ENCODE results near the gene KCNQ1.

KCNQ1 gene

DNA sequence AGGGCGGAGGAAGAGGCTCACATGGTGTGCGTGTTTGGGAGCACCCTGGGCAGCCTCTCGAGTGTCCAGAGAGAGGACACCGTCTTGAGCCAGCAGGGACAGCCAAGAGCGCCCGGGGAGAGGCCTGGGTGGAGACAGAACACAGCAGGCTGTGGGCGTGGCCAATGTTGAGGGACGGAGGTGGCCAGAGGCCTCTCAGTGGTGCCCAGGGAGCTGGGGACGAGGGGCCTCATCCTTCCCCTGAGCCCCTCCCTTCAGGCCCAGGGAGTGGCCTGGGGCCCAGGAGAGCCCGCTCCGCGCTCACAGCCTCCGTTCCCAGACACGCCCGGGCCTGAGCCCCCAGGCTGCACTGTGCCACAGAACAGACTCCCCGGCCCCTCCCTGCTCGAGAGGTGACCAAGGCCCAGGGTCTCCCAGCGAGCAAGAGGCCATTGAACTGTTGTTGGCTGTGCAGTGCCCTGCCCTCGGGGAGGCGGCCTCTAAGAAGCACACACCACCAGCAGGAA, 392.3 kb downstream of the KCNQ1 start:
- DNase-seq, result no peak

DNA sequence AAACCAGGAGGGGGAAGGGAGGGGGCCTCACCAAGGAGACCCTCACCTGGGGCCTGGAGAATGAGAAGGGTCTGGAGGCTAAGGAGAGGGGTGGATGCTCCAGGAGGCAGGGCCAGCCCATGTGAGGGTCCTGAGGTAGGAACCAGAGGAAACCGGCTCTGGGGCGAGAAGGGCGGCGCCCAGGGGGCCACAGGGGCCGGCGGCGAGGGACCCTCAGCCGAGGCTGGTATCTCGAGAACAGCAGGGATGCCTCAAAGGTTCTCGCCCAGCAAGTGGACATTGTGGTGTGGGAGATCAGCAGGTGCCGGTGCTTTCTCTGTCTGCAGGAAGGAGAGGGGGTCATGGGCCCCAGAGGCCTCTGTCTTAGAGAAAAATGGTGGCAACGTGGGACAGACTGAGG, 392.8 kb downstream of the KCNQ1 start:
- DNase-seq, result no peak

- DNase-seq, result no peak
These were observed 393.3 kb downstream of the KCNQ1 start for GRCh38 chr11:2838091-2838490.

- DNase-seq, result no peak
These were observed 394.0 kb downstream of the KCNQ1 start for GRCh38 chr11:2838676-2839294.

DNA sequence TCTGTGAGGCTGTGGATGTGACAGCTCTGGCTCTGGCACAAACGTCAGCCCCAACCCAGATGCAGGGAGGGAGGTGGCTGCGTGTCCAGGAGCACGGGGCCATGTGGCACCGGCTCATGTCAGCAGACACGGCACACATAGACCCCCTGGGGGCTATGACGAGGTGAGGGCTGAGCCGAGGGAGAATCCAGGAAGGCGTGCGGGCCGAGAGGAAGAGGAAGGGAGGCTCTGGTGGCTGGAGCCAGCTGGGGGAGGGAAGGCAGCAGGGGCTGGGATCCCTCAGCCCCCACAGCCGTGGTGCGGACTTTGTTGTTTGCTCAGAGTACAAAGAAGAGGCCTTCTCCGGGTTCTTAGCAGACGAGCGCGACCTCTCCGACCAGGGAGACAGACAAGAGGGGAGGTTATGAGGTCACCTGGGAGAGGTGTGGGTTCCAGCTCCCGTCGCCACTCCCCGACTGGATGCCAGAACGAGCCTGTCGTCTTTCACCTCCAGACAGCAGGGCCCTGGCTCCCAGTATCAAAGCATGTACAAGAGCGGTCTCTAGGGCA, 394.7 kb downstream of the KCNQ1 start:
- no peak for DNase-seq

- no peak for DNase-seq
These were observed 396.8 kb downstream of the KCNQ1 start for GRCh38 chr11:2841411-2842190.

DNA sequence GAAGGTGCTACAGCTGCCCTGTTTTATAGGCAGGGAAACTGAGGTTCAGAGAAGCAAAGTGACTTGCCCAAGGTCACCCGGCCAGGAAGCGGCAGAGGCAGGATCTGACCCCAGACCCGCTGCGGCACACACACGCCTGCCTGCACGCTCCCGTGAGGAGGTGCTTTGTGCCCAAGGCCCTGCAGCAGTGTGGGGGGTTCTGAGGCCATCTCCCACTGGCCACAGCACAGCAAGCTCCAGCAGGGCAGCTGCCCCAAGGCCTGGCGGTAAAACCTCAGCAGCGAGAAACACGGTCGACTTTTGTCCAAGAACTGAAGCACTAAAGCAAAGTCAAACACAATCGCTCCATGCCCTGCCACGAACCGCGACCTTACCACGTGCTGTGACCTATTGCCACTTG, 398.1 kb downstream of the KCNQ1 start:
- no peak for DNase-seq

DNA sequence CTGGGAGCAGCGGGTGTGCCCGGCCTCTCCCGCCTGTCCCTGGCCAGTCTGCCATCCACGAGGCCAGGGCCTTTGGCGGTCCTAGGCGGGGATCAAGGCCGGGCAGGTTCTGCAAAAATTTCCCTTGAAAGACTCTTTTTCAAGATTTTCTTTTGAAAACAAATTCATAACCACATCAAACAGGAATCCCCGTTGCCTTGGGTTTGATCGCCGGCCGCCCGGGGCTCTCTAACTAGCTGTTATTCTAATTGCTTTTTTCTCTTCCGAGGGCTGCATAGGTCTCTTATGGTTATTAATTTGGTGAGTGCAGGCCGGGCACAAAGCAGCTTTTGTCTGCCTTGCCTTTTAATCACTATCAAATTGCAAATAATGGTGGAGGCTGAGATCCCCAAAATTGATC, 398.7 kb downstream of the KCNQ1 start:
- no peak for DNase-seq

DNA sequence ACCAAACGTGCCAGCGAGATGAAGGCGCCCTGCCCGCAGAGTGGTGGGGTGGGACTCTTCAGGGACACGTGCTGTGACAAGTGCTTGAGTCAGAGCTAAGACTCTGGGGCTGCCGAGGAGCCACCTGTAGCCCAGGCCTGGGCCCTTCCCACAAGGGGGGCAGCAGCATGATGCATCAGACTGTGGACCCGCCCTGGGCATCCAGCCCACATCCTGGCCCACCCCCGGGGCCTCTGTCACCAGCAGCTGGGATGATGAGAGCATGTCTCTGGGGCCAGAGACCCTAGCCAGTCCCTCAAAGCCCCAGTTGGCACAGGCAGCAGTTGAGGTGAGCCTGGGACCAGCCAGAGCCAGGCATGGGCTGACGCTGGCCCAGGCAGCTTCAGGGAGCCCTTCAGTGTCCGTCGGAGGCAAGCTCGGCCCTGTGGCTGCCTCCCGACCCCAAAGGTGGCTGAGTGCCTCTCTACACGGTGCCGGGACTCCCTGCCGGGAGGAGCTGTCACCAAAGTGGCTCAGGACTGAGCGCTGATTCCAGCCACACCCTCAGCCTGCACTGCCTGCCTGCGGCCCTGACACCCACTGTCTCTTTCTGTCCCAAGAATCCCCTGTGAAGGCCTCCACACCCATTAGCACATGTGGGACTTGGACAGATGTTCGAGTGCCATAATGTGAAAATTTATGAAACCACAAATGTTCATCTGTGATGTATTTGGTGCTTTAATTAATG, 399.5 kb downstream of the KCNQ1 start:
- DNase-seq, result no peak

GRCh38 chr11:2844996-2845395, 400.2 kb downstream of the KCNQ1 start:
- no peak for DNase-seq

- DNase-seq, result no peak
These were observed 401.2 kb downstream of the KCNQ1 start for GRCh38 chr11:2846056-2846455.

DNA sequence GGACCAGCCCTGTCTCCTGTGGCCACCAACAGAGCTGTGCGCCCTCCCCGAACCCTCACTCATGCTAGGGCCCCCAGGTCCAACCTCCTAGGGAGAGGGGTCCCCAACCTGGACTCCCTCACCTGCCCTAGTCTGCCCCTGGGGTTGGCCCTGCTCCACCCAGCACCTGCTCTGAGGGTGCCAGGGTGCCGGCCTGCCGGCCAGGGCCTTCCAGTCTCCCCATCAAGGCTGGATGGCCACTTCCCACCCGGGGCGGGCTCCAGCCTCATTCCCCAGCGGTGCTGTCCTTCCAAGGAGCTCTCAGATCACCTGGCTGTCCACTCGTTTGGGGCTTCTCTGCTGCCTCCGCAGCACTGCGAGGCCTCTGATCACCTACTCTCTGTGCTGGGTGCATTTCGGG, 401.7 kb downstream of the KCNQ1 start:
- DNase-seq, result no peak

DNA sequence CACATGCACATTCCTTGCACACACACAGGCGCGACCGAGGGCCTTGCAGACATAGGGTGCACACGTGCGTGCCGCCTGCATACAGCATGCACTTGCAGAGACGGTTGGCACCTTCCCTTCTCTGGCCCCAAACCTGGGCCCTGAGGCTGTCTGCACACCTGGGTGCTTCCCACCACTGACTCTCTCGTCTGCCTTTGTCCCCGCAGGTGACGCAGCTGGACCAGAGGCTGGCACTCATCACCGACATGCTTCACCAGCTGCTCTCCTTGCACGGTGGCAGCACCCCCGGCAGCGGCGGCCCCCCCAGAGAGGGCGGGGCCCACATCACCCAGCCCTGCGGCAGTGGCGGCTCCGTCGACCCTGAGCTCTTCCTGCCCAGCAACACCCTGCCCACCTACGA, 402.8 kb downstream of the KCNQ1 start:
- no peak for DNase-seq

DNA sequence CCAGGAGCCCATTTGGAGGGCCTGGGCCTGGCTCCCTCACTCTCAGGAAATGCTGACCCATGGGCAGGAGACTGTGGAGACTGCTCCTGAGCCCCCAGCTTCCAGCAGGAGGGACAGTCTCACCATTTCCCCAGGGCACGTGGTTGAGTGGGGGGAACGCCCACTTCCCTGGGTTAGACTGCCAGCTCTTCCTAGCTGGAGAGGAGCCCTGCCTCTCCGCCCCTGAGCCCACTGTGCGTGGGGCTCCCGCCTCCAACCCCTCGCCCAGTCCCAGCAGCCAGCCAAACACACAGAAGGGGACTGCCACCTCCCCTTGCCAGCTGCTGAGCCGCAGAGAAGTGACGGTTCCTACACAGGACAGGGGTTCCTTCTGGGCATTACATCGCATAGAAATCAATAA, 403.7 kb downstream of the KCNQ1 start:
- DNase-seq, result no peak

DNA sequence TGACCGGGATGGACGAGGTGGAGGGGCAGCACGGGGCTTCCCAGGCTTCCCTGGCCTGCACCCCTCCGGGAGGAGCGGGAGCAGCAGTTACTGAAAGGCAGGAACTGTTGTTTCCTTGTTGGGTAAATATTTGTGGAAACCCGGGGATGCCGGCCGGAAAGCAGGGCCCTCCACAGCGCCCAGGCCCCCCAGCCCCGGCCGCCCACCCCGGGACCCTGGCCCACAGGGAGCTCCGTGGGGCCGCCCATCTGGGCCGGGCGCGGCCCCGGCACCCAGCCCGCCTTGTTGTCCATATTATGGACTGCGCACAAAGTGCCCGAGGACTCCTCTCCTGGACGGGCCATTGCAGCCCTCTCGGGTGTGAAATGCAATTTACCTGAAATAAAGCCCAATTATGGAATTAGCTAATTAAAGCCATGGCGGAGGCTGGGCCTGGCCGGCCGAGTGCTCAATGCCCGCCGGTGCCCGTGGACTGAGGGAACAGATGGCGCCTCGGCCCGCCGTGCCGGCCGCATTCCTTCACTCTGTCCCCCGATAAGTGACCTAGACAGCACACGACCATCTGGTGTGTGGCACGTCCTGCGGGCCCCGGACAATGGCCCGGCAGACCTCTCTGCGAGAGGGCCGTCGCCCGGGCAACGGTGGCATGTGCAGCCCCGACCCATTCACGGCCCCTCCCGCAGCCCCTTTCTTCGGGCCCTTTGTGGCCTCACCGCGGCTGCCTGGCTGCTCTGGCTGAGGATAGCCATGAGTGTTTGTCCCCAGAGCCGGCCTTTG, 405.4 kb downstream of the KCNQ1 start:
- DNase-seq, result no peak

DNA sequence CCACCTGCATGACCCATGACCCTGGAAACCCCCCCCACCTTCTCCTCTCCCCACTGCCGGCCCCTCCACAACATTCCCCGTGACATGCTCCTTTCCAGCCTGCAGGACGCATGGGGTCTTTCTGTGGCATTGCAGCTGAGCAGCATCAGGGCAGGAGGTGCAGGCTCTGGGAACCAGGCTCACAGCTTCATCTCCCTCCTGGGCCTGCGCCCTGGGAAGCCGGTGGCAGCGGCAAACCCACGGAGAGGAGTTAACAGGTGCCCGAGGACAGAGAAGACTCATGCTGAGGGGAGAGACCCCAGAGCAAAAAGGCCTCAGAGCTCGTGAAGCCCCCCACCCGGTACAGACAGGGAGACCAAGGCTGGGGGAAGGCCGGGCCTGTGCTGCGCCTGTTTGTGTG, 408.6 kb downstream of the KCNQ1 start:
- DNase-seq, result no peak

GRCh38 chr11:2853997-2854560, 409.3 kb downstream of the KCNQ1 start:
- no peak for DNase-seq

- DNase-seq, result no peak
These were observed 410.4 kb downstream of the KCNQ1 start for GRCh38 chr11:2855162-2855561.

DNA sequence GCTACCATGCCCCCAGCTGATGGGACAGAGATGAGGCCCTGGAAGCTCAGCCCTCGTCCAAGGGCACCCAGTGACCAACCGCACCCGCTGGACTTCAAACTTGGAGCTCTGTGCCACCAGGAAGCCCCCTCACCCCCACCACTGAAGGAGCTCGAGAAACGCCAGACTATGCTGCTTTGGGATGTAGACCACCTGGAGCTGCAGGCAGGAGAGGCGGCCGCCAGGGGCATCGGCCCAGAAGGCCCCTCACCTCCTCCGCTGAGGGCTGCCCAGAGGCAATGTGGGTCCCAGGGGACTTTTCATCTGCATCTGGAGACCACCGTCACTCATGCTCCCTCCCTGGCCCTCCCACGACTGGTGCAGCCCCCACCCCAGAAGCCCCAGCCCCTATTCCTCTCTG, 412.5 kb downstream of the KCNQ1 start:
- no peak for DNase-seq

GRCh38 chr11:2857918-2858317, 413.1 kb downstream of the KCNQ1 start:
- DNase-seq, result no peak

- no peak for DNase-seq
These were observed 414.3 kb downstream of the KCNQ1 start for GRCh38 chr11:2858995-2859698.

DNA sequence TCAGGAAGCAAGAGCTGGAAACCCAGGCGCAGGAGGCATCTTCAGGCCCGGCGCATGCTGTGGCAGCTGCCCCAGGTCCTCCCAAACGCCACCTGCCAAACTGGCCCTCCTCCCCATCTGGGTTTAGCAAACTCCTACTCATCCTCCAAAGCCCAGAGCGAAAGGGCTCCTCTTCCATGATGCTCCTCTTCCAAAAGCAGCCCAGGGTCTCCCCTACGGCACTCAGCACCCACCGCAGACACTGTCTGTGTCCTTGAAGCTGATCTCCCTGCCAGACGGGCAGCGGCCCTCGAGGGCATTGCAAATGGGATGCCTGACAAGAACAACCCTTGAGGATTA, 414.9 kb downstream of the KCNQ1 start:
- no peak for DNase-seq

Data from stimulated activated CD4-positive, alpha-beta T cell treated with anti-CD3 and anti-CD28 coated beads, Interleukin-4, amount 100 ng/mL, for 24 hours (primary cell).